Mesothelial cell of epicardium (in vitro differentiated cells): ENCODE results near the gene CTF1. TPM values are rescaled to one million over a fixed set of nuclear protein-coding genes. Genes with fewer than 3 reads are reported as not detected.

Experiments used
- DNase-seq, 2 experiments: peaks; one replicate each; pipeline ENCODE4 v3.0.0; 2021; ENCODE audit warnings: low spot score in 2 of 2; ENCODE audit not compliant: unreplicated experiment in 2 of 2
- H3K27ac Mint-ChIP-seq: 2 replicates; pipeline ENCODE4 v1.8.0; 2021; ENCODE audit warnings: mixed read lengths
- H3K27me3 Mint-ChIP-seq: 2 replicates; pipeline ENCODE4 v1.8.0; 2021; ENCODE audit warnings: low read depth, mixed read lengths
- H3K36me3 Mint-ChIP-seq: 2 replicates; pipeline ENCODE4 v1.8.0; 2021; ENCODE audit warnings: mixed read lengths
- H3K4me1 Mint-ChIP-seq: 2 replicates; pipeline ENCODE4 v1.8.0; 2021; ENCODE audit warnings: mixed read lengths
- H3K4me3 Mint-ChIP-seq: 2 replicates; pipeline ENCODE4 v1.8.0; 2021; ENCODE audit warnings: mild to moderate bottlenecking, moderate library complexity, mixed read lengths
- H3K9me3 Mint-ChIP-seq: 2 replicates; pipeline ENCODE4 v1.8.0; 2021; ENCODE audit warnings: mixed read lengths
- CTCF ChIP-seq: fragments of 200-600 bp; sonication (generic); IDR thresholded peaks from one replicate; pipeline ENCODE4 v1.5.0; 2021; ENCODE audit warnings: antibody characterized with exemption; ENCODE audit not compliant: unreplicated experiment
- total RNA-seq: library from RNA; stranded (reverse); gene quantifications from 3 replicates; pipeline ENCODE4 v1.2.1, GENCODE V29; 2021

The CTF1 gene
- total RNA-seq, 1 donor from 2014 or later = 9.1 TPM

GRCh38 chr16:30896889-30897733 is 697 bp downstream of the CTF1 start:
- H3K9me3 Mint-ChIP-seq = no peaks in the 10 kb centered on the region
- H3K4me3 Mint-ChIP-seq = peak overlapping the region; percentile 88
- peaks cover 41% of the 10 kb centered on the region for H3K4me1 Mint-ChIP-seq
- TF ChIP-seq CTCF = no peak
- DNase-seq = peak; percentile 73 to 80
- H3K27ac Mint-ChIP-seq = peak overlapping the region; percentile 100
- H3K36me3 Mint-ChIP-seq = no peaks in the 10 kb centered on the region
- no peaks in the 10 kb centered on the region for H3K27me3 Mint-ChIP-seq

DNA sequence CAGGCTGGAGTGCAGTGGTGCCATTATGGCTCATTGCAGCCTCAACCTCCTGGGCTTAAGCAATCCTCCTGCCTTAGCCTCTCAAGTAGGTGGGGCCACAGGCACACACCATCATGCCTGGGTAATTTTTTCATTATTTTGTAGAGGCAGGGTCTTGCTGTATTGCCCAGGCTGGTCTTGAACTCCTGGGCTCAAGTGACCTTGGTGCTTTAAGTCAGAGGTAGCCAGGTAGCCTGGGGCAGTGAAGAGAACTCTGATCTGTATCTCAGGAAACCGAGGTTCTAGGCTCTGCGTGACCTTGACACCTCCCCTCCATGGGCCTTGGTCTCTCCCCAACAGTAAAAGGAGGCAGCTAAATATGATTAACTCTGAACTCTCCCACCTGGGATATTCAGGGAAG is 3.4 kb downstream of the CTF1 start:
- no peaks in the 10 kb centered on the region for H3K27me3 Mint-ChIP-seq

DNA sequence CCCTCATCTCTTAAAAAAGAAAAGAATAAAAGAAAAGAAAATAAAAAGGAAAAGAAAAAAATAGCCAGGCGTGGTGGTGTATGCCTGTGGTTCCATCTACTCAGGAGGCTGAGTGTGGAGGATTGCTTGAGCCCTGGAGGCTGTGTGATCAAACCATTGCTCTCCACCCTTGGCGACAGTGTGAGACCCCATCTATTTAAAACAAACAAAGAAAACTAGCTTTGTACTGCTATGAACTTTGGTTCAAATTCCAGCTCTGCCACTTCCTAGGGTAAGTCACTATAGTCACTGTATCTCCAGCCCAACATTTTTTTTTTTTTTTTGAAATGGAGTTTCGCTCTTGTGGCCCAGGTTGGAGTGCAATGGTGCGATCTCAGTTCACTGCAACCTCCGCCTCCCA is 4.2 kb downstream of the CTF1 start:
- Mint-ChIP-seq H3K27me3 (no peaks in the 10 kb centered on the region), H3K36me3 (no peaks in the 10 kb centered on the region), H3K4me3 (no peak overlapping the region), H3K27ac (peak overlapping the region; percentile 64), H3K4me1 (peaks cover 29% of the 10 kb centered on the region), H3K9me3 (no peaks in the 10 kb centered on the region)
- no peak for TF ChIP-seq CTCF
- no peak for DNase-seq

More for the DNA sequence above, 3.4 kb downstream of the CTF1 start:
- no peak for DNase-seq
- Mint-ChIP-seq H3K4me1 (peaks cover 36% of the 10 kb centered on the region), H3K27ac (no peak overlapping the region), H3K9me3 (no peaks in the 10 kb centered on the region), H3K36me3 (no peaks in the 10 kb centered on the region), H3K4me3 (no peak overlapping the region)
- TF ChIP-seq CTCF = no peak

GRCh38 chr16:30901201-30902028 is 5.0 kb downstream of the CTF1 start:
- TF ChIP-seq CTCF = no peak
- H3K4me1 Mint-ChIP-seq = peaks cover 20% of the 10 kb centered on the region
- peak overlapping the region; percentile 59 for H3K4me3 Mint-ChIP-seq
- DNase-seq = no peak
- H3K27ac Mint-ChIP-seq = peak overlapping the region; percentile 64
- H3K36me3 Mint-ChIP-seq = no peaks in the 10 kb centered on the region
- no peaks in the 10 kb centered on the region for H3K27me3 Mint-ChIP-seq
- no peaks in the 10 kb centered on the region for H3K9me3 Mint-ChIP-seq

DNA sequence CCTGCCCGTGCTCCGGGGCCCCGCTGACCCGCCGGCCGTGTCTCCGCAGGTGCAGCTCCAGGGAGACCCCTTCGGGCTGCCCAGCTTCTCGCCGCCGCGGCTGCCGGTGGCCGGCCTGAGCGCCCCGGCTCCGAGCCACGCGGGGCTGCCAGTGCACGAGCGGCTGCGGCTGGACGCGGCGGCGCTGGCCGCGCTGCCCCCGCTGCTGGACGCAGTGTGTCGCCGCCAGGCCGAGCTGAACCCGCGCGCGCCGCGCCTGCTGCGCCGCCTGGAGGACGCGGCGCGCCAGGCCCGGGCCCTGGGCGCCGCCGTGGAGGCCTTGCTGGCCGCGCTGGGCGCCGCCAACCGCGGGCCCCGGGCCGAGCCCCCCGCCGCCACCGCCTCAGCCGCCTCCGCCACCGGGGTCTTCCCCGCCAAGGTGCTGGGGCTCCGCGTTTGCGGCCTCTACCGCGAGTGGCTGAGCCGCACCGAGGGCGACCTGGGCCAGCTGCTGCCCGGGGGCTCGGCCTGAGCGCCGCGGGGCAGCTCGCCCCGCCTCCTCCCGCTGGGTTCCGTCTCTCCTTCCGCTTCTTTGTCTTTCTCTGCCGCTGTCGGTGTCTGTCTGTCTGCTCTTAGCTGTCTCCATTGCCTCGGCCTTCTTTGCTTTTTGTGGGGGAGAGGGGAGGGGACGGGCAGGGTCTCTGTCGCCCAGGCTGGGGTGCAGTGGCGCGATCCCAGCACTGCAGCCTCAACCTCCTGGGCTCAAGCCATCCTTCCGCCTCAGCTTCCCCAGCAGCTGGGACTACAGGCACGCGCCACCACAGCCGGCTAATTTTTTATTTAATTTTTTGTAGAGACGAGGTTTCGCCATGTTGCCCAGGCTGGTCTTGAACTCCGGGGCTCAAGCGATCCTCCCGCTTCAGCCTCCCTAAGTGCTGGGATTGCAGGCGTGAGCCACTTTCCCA is 5.9 kb downstream of the CTF1 start:
- peak; percentile 53 to 75 for DNase-seq
- H3K36me3 Mint-ChIP-seq = no peaks in the 10 kb centered on the region
- no peak for TF ChIP-seq CTCF
- no peaks in the 10 kb centered on the region for H3K27me3 Mint-ChIP-seq
- H3K27ac Mint-ChIP-seq = peak overlapping the region; percentile 99
- H3K4me1 Mint-ChIP-seq = peaks cover 13% of the 10 kb centered on the region
- peak overlapping the region; percentile 90 for H3K4me3 Mint-ChIP-seq
- H3K9me3 Mint-ChIP-seq = no peaks in the 10 kb centered on the region
